ENCODE results near the gene RAD51. TPM values are rescaled to one million over a fixed set of nuclear protein-coding genes. Genes with fewer than 3 reads are reported as not detected.

Gene RAD51
- total RNA-seq, 1 experiment from 2014 or later: 30.3 TPM

GRCh38 chr15:40746916-40747418, 52.0 kb downstream of the RAD51 start:
- DNase-seq (ENCODE audit: low read depth, low spot score) (no peak), ATAC-seq (peak; percentile 14; the same call in 1 of the 2 replicates)
- no peaks in the 10 kb centered on the region for H3K36me3 ChIP-seq (ENCODE audit: control insufficient read depth, insufficient read depth, low read length)
- TF ChIP-seq CTCF (IDR thresholded peaks at IDR 0.05): no peak
- no peak for TF ChIP-seq REST (IDR thresholded peaks at IDR 0.05; ENCODE audit: insufficient read depth in 1 of 2, low read depth in 2 of 2, low read length in 1 of 2)
- TF ChIP-seq POLR2AphosphoS5 (IDR thresholded peaks at IDR 0.05; ENCODE audit: low read depth, low read length): no peak
- no peak for TF ChIP-seq TCF7L2 (IDR thresholded peaks at IDR 0.05; ENCODE audit: low read depth, low read length)
- no peak for TF ChIP-seq SIN3A (IDR thresholded peaks at IDR 0.05; ENCODE audit: borderline replicate concordance, insufficient read depth, low read depth, low read length)
- BruUV-seq (replicated peaks): no TSS peak
- H3K4me3 ChIP-seq (ENCODE audit: low read depth in 2 of 2, low read length in 2 of 2): no peak overlapping the region
- H3K9me3 ChIP-seq (ENCODE audit: control insufficient read depth, insufficient read depth, low read depth, low read length): no peaks in the 10 kb centered on the region
- in situ Hi-C loops (cut with HindIII; ENCODE audit: low pct_unique_long_range_greater_than_20kb, low sequenced_read_pairs): no loop called here
- H3K4me1 ChIP-seq (ENCODE audit: control insufficient read depth, insufficient read depth, low read length): no peaks in the 10 kb centered on the region
- POLR2A ChIA-PET: interaction anchor here (0.7 kb wide), 1 partner anchor 11 kb away, joined by 3 read pairs; no protein-coding TSS in a partner anchor
- CTCF ChIA-PET: interaction anchor here (0.7 to 1.2 kb wide), 8 partner anchors 9 to 159 kb away, joined by 3 to 12 read pairs (median 5); partner anchors contain the start of genes DNAJC17, GCHFR, VPS18 and ZFYVE19
- intact Hi-C loops (cut with micrococcal nuclease; ENCODE audit: unreplicated experiment): no loop called here
- H3K27ac ChIP-seq (ENCODE audit: low read length): no peak overlapping the region
- H3K27me3 ChIP-seq (ENCODE audit: control insufficient read depth, insufficient read depth, low read length): no peaks in the 10 kb centered on the region

- CTCF ChIA-PET: interaction anchor here (0.6 to 1.2 kb wide), 2 partner anchors 54 to 182 kb away, joined by 3 to 5 read pairs; no protein-coding TSS in a partner anchor
- intact Hi-C loops (cut with micrococcal nuclease; ENCODE audit: unreplicated experiment): no loop called here
Measured at GRCh38 chr15:40747685-40748631, 53.0 kb downstream of the RAD51 start.

More at GRCh38 chr15:40747685-40748631, 53.0 kb downstream of the RAD51 start:
- no peaks in the 10 kb centered on the region for H3K4me1 ChIP-seq (ENCODE audit: control insufficient read depth, insufficient read depth, low read length)
- H3K27ac ChIP-seq (ENCODE audit: low read length): no peak overlapping the region
- BruUV-seq (replicated peaks): no TSS peak
- TF ChIP-seq POLR2AphosphoS5 (IDR thresholded peaks at IDR 0.05; ENCODE audit: low read depth, low read length) (no peak), SIN3A (IDR thresholded peaks at IDR 0.05; ENCODE audit: borderline replicate concordance, insufficient read depth, low read depth, low read length) (no peak), TCF7L2 (IDR thresholded peaks at IDR 0.05; ENCODE audit: low read depth, low read length) (no peak), CTCF (IDR thresholded peaks at IDR 0.05) (no peak)
- no peaks in the 10 kb centered on the region for H3K9me3 ChIP-seq (ENCODE audit: control insufficient read depth, insufficient read depth, low read depth, low read length)
- in situ Hi-C loops (cut with HindIII; ENCODE audit: low pct_unique_long_range_greater_than_20kb, low sequenced_read_pairs): no loop called here
- no peaks in the 10 kb centered on the region for H3K36me3 ChIP-seq (ENCODE audit: control insufficient read depth, insufficient read depth, low read length)
- no peak overlapping the region for H3K4me3 ChIP-seq (ENCODE audit: low read depth in 2 of 2, low read length in 2 of 2)
- no peak for DNase-seq (ENCODE audit: low read depth, low spot score)
- H3K27me3 ChIP-seq (ENCODE audit: control insufficient read depth, insufficient read depth, low read length): no peaks in the 10 kb centered on the region
- no peak for ATAC-seq
- POLR2A ChIA-PET: no interaction called here
